Stimulated activated naive CD4-positive, alpha-beta T cell (primary cell): ENCODE data around the gene ZNF217.
"Not testable (repeated sequence)": the region's sequence is repeated elsewhere in the genome, so short reads cannot be mapped to it uniquely, and the experiment has no call there.

Experiments
- DNase-seq, 6 experiments: peaks; one replicate each; lab custom pipeline; 2025; lab: John Stamatoyannopoulos, UW

The ZNF217 gene

GRCh38 chr20:53598140-53599043, 4.8 kb upstream of the ZNF217 start:
- no peak for DNase-seq

- no peak for DNase-seq
These were observed 4.0 kb upstream of the ZNF217 start for GRCh38 chr20:53597521-53598120.

GRCh38 chr20:53597030-53597482, 3.4 kb upstream of the ZNF217 start:
- peak in 1 of 6 experiments; percentile 26 for DNase-seq

- peak in 4 of 6 experiments; percentile 11 to 39 (median 27) for DNase-seq
These were observed 2.8 kb upstream of the ZNF217 start for GRCh38 chr20:53596189-53597001.

- not testable (repeated sequence) for DNase-seq
These were observed 2.1 kb upstream of the ZNF217 start for GRCh38 chr20:53595742-53596141.

- peak in 1 of 6 experiments; percentile 51 for DNase-seq
These were observed 1.4 kb upstream of the ZNF217 start for GRCh38 chr20:53595018-53595378.

- DNase-seq: peak; percentile 93 to 98 (median 98)
These were observed 704 bp upstream of the ZNF217 start for GRCh38 chr20:53594068-53595017.

GRCh38 chr20:53592992-53593465, 610 bp downstream of the ZNF217 start:
- DNase-seq: peak in 2 of 6 experiments; percentile 31 to 35

GRCh38 chr20:53592454-53592991, 1.1 kb downstream of the ZNF217 start:
- DNase-seq: peak in 5 of 6 experiments; percentile 23 to 45 (median 40)

GRCh38 chr20:53591941-53592441, 1.6 kb downstream of the ZNF217 start:
- peak in 2 of 6 experiments; percentile 14 to 53 for DNase-seq

- not testable (repeated sequence) for DNase-seq
These were observed 2.4 kb downstream of the ZNF217 start for GRCh38 chr20:53591206-53591741.

- DNase-seq: not testable (repeated sequence)
These were observed 3.0 kb downstream of the ZNF217 start for GRCh38 chr20:53590608-53591007.

- DNase-seq: not testable (repeated sequence)
These were observed 3.5 kb downstream of the ZNF217 start for GRCh38 chr20:53590122-53590521.

GRCh38 chr20:53589321-53590065, 4.1 kb downstream of the ZNF217 start:
- not testable (repeated sequence) for DNase-seq

- not testable (repeated sequence) for DNase-seq
These were observed 6.4 kb downstream of the ZNF217 start for GRCh38 chr20:53587157-53587703.

- no peak for DNase-seq
These were observed 7.0 kb downstream of the ZNF217 start for GRCh38 chr20:53586640-53587039.

GRCh38 chr20:53585910-53586309, 7.7 kb downstream of the ZNF217 start:
- DNase-seq: not testable (repeated sequence)

GRCh38 chr20:53585004-53585569, 8.6 kb downstream of the ZNF217 start:
- not testable (repeated sequence) for DNase-seq

GRCh38 chr20:53584550-53584913, 9.1 kb downstream of the ZNF217 start:
- not testable (repeated sequence) for DNase-seq
